ENCODE results near the gene DSC2.

DSC2 gene

DNA sequence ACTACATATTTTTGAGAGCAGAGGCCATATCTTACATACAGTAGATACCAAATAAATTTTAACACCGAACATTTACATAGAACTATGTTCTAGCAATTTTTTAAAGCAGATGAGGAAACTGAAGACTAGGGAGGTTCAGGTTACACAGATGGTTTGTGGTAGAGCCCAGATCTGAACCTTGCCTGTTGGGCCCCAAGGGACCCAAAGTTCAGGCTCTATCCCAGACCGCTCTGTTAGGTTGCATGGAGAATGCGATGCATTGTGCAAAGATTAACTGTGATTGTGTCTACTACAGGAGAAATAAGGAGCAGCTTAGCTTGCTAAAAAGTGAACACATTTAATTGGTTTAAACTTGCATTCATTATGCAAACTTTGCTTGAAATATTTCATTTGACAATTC lies 43.3 kb downstream of the DSC2 start:
- peaks cover 0 to 6% (median 0%) of the 10 kb centered on the region in 5 experiments for H3K27me3 ChIP-seq (replicated peaks in 2 of 5; ENCODE audit: control insufficient read depth in 4 of 5, insufficient read depth in 5 of 5, low read length in 4 of 5)
- H3K9me3 ChIP-seq (ENCODE audit: control extremely low read depth in 1 of 5, control insufficient read depth in 4 of 5, insufficient read depth in 2 of 5, low read depth in 1 of 5, low read length in 4 of 5) = no peaks in the 10 kb centered on the region
- H3K36me3 ChIP-seq (ENCODE audit: control insufficient read depth in 4 of 4, insufficient read depth in 4 of 4, low read length in 3 of 4) = no peaks in the 10 kb centered on the region
- H3K4me1 ChIP-seq (ENCODE audit: control extremely low read depth in 1 of 4, control insufficient read depth in 4 of 4, insufficient read depth in 4 of 4, low read length in 3 of 4) = peaks cover 7 to 12% (median 9%) of the 10 kb centered on the region in 4 experiments
- CTCF ChIA-PET = no interaction called here
- POLR2A ChIA-PET = no interaction called here
- WGBS (ENCODE audit: insufficient coverage) = 100% methylated on average over 1 of the region's 3 CpGs
- no peak overlapping the region for H3K27ac ChIP-seq (ENCODE audit: insufficient read depth in 1 of 2, low read depth in 1 of 2, low read length in 2 of 2, poor library complexity in 1 of 2, severe bottlenecking in 2 of 2)
- no peak overlapping the region for H3K4me3 ChIP-seq (ENCODE audit: control insufficient read depth in 1 of 7, extremely low read depth in 1 of 7, insufficient read depth in 4 of 7, low read depth in 2 of 7, low read length in 6 of 7)
- DNase-seq = no peak

DNA sequence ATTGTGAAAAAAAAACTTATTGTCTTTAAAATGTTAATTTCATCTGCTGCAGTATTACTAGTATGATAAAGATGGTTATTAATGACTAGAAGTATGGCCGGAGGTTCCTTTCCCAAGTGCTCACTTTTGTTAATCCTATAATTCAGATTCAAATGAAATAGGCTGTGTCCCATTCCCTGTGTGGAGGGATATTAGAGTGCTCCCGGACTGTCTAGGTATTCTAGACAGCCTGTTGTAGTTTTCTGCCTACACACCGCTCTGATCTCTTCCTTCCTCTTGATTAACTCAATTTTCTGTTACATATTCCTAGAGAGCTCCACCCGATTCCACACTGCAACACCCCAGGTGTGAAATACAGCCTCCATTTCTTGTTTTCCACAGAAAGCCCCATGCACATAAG lies 44.3 kb downstream of the DSC2 start:
- H3K4me3 ChIP-seq (ENCODE audit: control insufficient read depth in 1 of 7, extremely low read depth in 1 of 7, insufficient read depth in 4 of 7, low read depth in 2 of 7, low read length in 6 of 7) = no peak overlapping the region
- H3K36me3 ChIP-seq (ENCODE audit: control insufficient read depth in 4 of 4, insufficient read depth in 4 of 4, low read length in 3 of 4) = no peaks in the 10 kb centered on the region
- ChIA-PET CTCF (no interaction called here), POLR2A (no interaction called here)
- peaks cover 0 to 6% (median 0%) of the 10 kb centered on the region in 5 experiments for H3K27me3 ChIP-seq (replicated peaks in 2 of 5; ENCODE audit: control insufficient read depth in 4 of 5, insufficient read depth in 5 of 5, low read length in 4 of 5)
- 100% methylated on average over 3 of the region's 4 CpGs for WGBS (ENCODE audit: insufficient coverage)
- peaks cover 7 to 12% (median 9%) of the 10 kb centered on the region in 4 experiments for H3K4me1 ChIP-seq (ENCODE audit: control extremely low read depth in 1 of 4, control insufficient read depth in 4 of 4, insufficient read depth in 4 of 4, low read length in 3 of 4)
- no peaks in the 10 kb centered on the region for H3K9me3 ChIP-seq (ENCODE audit: control extremely low read depth in 1 of 5, control insufficient read depth in 4 of 5, insufficient read depth in 2 of 5, low read depth in 1 of 5, low read length in 4 of 5)
- no peak overlapping the region for H3K27ac ChIP-seq (ENCODE audit: insufficient read depth in 1 of 2, low read depth in 1 of 2, low read length in 2 of 2, poor library complexity in 1 of 2, severe bottlenecking in 2 of 2)
- no peak for DNase-seq

DNA sequence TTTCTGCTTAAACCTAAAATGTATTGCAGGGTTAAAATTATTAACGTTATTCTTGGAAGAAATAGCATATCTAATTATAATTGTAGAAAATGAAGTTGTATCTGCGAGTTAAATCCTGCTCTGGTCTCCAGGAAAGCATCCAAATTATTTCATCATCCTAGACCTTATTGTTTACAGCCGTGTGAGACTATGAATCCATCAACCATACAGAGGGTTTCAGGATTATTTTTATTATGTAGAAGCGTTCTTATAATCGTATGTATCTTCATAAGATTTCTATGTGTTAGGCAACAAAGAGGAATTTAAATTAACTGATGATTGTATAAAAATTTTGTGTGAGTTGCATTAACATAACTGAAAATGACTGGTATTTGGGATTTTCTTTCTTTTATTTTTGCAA lies 45.2 kb downstream of the DSC2 start:
- no peak for DNase-seq
- peaks cover 0 to 6% (median 0%) of the 10 kb centered on the region in 5 experiments for H3K27me3 ChIP-seq (replicated peaks in 2 of 5; ENCODE audit: control insufficient read depth in 4 of 5, insufficient read depth in 5 of 5, low read length in 4 of 5)
- H3K36me3 ChIP-seq (ENCODE audit: control insufficient read depth in 4 of 4, insufficient read depth in 4 of 4, low read length in 3 of 4) = no peaks in the 10 kb centered on the region
- H3K4me1 ChIP-seq (ENCODE audit: control extremely low read depth in 1 of 4, control insufficient read depth in 4 of 4, insufficient read depth in 4 of 4, low read length in 3 of 4) = peaks cover 4 to 6% (median 4%) of the 10 kb centered on the region in 4 experiments
- ChIA-PET POLR2A (no interaction called here), CTCF (no interaction called here)
- H3K9me3 ChIP-seq (ENCODE audit: control extremely low read depth in 1 of 5, control insufficient read depth in 4 of 5, insufficient read depth in 2 of 5, low read depth in 1 of 5, low read length in 4 of 5) = no peaks in the 10 kb centered on the region
- H3K4me3 ChIP-seq (ENCODE audit: control insufficient read depth in 1 of 7, extremely low read depth in 1 of 7, insufficient read depth in 4 of 7, low read depth in 2 of 7, low read length in 6 of 7) = no peak overlapping the region
- no peak overlapping the region for H3K27ac ChIP-seq (ENCODE audit: insufficient read depth in 1 of 2, low read depth in 1 of 2, low read length in 2 of 2, poor library complexity in 1 of 2, severe bottlenecking in 2 of 2)
- WGBS (ENCODE audit: insufficient coverage) = 100% methylated on average over 2 of the region's 5 CpGs

DNA sequence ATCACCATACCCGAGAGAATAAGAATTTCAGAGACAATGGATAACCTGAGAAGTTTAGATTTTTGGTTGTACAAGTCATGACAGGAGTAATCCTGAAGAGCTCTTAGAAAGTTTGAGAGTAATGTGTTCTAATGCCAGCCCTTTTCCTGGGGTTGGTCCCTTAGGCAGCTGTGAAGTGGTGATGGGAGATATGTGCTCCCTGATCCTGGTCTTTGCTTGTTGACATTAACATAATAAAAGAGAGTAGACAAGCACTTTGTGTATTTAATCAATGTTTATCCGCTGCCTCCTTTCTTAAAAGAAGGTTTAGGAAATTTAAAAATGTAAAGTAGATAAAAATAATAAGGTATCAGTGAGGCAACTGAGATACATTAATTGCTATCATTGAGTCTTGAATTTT lies 45.9 kb downstream of the DSC2 start:
- Histone ChIP-seq H3K27ac (ENCODE audit: insufficient read depth in 1 of 2, low read depth in 1 of 2, low read length in 2 of 2, poor library complexity in 1 of 2, severe bottlenecking in 2 of 2) (no peak overlapping the region), H3K27me3 (replicated peaks in 2 of 5; ENCODE audit: control insufficient read depth in 4 of 5, insufficient read depth in 5 of 5, low read length in 4 of 5) (peaks cover 0 to 6% (median 0%) of the 10 kb centered on the region in 5 experiments), H3K4me3 (ENCODE audit: control insufficient read depth in 1 of 7, extremely low read depth in 1 of 7, insufficient read depth in 4 of 7, low read depth in 2 of 7, low read length in 6 of 7) (no peak overlapping the region), H3K36me3 (ENCODE audit: control insufficient read depth in 4 of 4, insufficient read depth in 4 of 4, low read length in 3 of 4) (no peaks in the 10 kb centered on the region), H3K9me3 (ENCODE audit: control extremely low read depth in 1 of 5, control insufficient read depth in 4 of 5, insufficient read depth in 2 of 5, low read depth in 1 of 5, low read length in 4 of 5) (no peaks in the 10 kb centered on the region), H3K4me1 (ENCODE audit: control extremely low read depth in 1 of 4, control insufficient read depth in 4 of 4, insufficient read depth in 4 of 4, low read length in 3 of 4) (peaks cover 0 to 1% (median 0%) of the 10 kb centered on the region in 4 experiments)
- WGBS (ENCODE audit: insufficient coverage) = no CpG with 5 or more reads among the region's 2 CpGs
- POLR2A ChIA-PET = no interaction called here
- DNase-seq = no peak
- CTCF ChIA-PET = no interaction called here

DNA sequence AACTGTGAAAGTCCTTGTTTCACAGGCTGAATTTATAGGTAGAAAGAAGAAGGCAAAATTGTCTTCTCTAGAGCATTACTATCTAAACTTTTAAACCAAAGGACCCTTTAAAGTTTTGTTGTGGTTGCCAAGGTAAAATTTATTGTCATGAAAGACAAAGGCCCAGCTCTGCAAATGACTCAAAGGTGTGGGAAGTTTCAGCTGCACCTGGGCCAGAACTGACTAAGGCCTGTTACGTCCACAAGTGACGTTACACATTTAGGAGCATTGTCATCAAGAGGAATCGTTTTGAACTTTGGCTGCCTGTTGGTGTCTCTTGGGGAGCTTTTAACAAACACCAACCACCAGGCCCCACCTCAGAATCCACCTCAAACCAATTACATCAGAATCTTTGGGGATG lies 51.6 kb downstream of the DSC2 start:
- no peaks in the 10 kb centered on the region for H3K36me3 ChIP-seq (ENCODE audit: control insufficient read depth in 4 of 4, insufficient read depth in 4 of 4, low read length in 3 of 4)
- POLR2A ChIA-PET = no interaction called here
- WGBS (ENCODE audit: insufficient coverage) = no CpG with 5 or more reads among the region's 3 CpGs

DNA sequence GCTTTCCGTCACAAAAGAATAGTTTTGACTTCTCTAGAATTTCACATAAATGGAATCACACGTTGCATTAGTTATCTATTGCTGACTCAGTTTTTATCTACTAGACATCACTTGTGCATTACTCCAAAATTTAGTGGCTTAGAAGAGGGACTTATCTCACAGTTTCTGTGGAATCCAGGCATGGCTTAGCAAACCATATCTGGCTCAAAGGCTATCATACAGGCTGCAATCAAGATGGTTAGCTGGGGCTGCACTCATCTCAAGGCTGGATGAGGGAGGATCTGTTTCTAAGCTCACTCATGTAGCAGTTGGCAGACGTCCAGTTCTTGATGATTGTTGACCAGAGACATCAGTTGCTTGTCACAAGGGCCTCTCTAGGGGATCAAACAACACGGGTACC lies 53.0 kb downstream of the DSC2 start:
- 95% methylated on average over 4 of the region's 4 CpGs for WGBS (ENCODE audit: insufficient coverage)
- no peak for DNase-seq
- ChIA-PET CTCF (no interaction called here), POLR2A (no interaction called here)
- peaks cover 2 to 34% (median 10%) of the 10 kb centered on the region in 5 experiments for H3K27me3 ChIP-seq (replicated peaks in 2 of 5; ENCODE audit: control insufficient read depth in 4 of 5, insufficient read depth in 5 of 5, low read length in 4 of 5)
- H3K9me3 ChIP-seq (ENCODE audit: control extremely low read depth in 1 of 5, control insufficient read depth in 4 of 5, insufficient read depth in 2 of 5, low read depth in 1 of 5, low read length in 4 of 5) = peaks cover 0 to under 1% (median 0%) of the 10 kb centered on the region in 5 experiments
- no peaks in the 10 kb centered on the region for H3K36me3 ChIP-seq (ENCODE audit: control insufficient read depth in 4 of 4, insufficient read depth in 4 of 4, low read length in 3 of 4)
- no peaks in the 10 kb centered on the region for H3K4me1 ChIP-seq (ENCODE audit: control extremely low read depth in 1 of 4, control insufficient read depth in 4 of 4, insufficient read depth in 4 of 4, low read length in 3 of 4)
- no peak overlapping the region for H3K4me3 ChIP-seq (ENCODE audit: control insufficient read depth in 1 of 7, extremely low read depth in 1 of 7, insufficient read depth in 4 of 7, low read depth in 2 of 7, low read length in 6 of 7)
- no peak overlapping the region for H3K27ac ChIP-seq (ENCODE audit: insufficient read depth in 1 of 2, low read depth in 1 of 2, low read length in 2 of 2, poor library complexity in 1 of 2, severe bottlenecking in 2 of 2)

More for the DNA sequence above, 51.6 kb downstream of the DSC2 start:
- Histone ChIP-seq H3K4me1 (ENCODE audit: control extremely low read depth in 1 of 4, control insufficient read depth in 4 of 4, insufficient read depth in 4 of 4, low read length in 3 of 4) (no peaks in the 10 kb centered on the region), H3K27me3 (replicated peaks in 2 of 5; ENCODE audit: control insufficient read depth in 4 of 5, insufficient read depth in 5 of 5, low read length in 4 of 5) (peaks cover 0 to 23% (median 4%) of the 10 kb centered on the region in 5 experiments), H3K4me3 (ENCODE audit: control insufficient read depth in 1 of 7, extremely low read depth in 1 of 7, insufficient read depth in 4 of 7, low read depth in 2 of 7, low read length in 6 of 7) (no peak overlapping the region), H3K9me3 (ENCODE audit: control extremely low read depth in 1 of 5, control insufficient read depth in 4 of 5, insufficient read depth in 2 of 5, low read depth in 1 of 5, low read length in 4 of 5) (no peaks in the 10 kb centered on the region), H3K27ac (ENCODE audit: insufficient read depth in 1 of 2, low read depth in 1 of 2, low read length in 2 of 2, poor library complexity in 1 of 2, severe bottlenecking in 2 of 2) (no peak overlapping the region)
- no peak for DNase-seq
- CTCF ChIA-PET = no interaction called here

DNA sequence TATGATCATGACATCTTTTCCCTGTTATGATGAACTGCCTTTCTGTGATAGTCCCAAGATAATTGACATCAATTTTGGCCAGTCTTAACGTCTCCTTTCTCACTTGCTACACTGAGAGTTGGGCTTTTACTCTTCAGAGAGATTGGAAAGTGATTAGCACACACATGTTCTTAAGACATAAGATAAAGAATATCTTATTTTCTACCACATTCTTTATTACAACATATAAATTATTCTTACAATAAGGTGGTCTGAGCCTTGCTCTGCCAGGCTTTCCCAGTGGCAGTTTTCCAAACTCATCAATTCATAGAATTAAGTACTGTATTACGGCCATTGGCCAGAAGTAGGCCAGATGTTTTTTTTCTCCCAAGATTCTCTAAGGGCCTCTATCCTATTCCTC lies 54.0 kb downstream of the DSC2 start:
- Histone ChIP-seq H3K27me3 (replicated peaks in 2 of 5; ENCODE audit: control insufficient read depth in 4 of 5, insufficient read depth in 5 of 5, low read length in 4 of 5) (peaks cover 11 to 44% (median 19%) of the 10 kb centered on the region in 5 experiments), H3K36me3 (ENCODE audit: control insufficient read depth in 4 of 4, insufficient read depth in 4 of 4, low read length in 3 of 4) (no peaks in the 10 kb centered on the region), H3K9me3 (ENCODE audit: control extremely low read depth in 1 of 5, control insufficient read depth in 4 of 5, insufficient read depth in 2 of 5, low read depth in 1 of 5, low read length in 4 of 5) (peaks cover 0 to 8% (median 0%) of the 10 kb centered on the region in 5 experiments), H3K4me1 (ENCODE audit: control extremely low read depth in 1 of 4, control insufficient read depth in 4 of 4, insufficient read depth in 4 of 4, low read length in 3 of 4) (no peaks in the 10 kb centered on the region), H3K27ac (ENCODE audit: insufficient read depth in 1 of 2, low read depth in 1 of 2, low read length in 2 of 2, poor library complexity in 1 of 2, severe bottlenecking in 2 of 2) (no peak overlapping the region), H3K4me3 (ENCODE audit: control insufficient read depth in 1 of 7, extremely low read depth in 1 of 7, insufficient read depth in 4 of 7, low read depth in 2 of 7, low read length in 6 of 7) (no peak overlapping the region)
- POLR2A ChIA-PET = no interaction called here
- WGBS (ENCODE audit: insufficient coverage) = no CpG with 5 or more reads among the region's 2 CpGs
- CTCF ChIA-PET = no interaction called here
- no peak for DNase-seq

Data from common myeloid progenitor, CD34-positive (primary cell).